GM19372 (cell line): ENCODE results near the gene RAD51.
"Not testable (repeated sequence)": the region's sequence is repeated elsewhere in the genome, so short reads cannot be mapped to it uniquely, and the experiment has no call there.

ENCODE experiments used
- ATAC-seq: cut with Tn5 transposase; IDR thresholded peaks from one replicate; pipeline ENCODE4 v1.9.1; 2021; ENCODE audit warnings: mild to moderate bottlenecking, low read depth, moderate library complexity; ENCODE audit not compliant: unreplicated experiment

RAD51 gene

GRCh38 chr15:40694688-40695468 lies at the start of gene RAD51:
Gene RAD51 (plus strand): TSS chr15:40695174. CDS start chr15:40698759, 3,585 bp downstream.
- peak; percentile 82 for ATAC-seq

DNA sequence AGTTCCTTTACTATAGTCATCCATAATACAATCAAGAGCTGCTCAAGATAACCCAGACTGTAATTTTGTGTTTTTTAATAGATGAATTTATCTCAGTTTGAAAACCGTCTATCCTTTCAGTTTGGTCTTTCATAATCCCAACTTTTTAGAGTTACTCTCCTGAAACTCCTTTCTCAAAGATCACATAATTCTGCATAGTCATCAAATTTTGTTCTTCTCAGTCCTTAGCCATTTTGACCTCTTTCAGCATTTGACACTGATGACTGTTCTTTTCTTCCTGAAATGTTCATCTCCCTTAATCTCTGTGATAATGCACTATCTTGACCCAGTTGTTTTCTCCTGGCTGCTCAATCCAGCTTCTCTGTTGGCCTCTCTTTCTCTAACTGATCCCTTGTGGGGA lies 47.5 kb upstream of the RAD51 start:
- ATAC-seq = no peak

DNA sequence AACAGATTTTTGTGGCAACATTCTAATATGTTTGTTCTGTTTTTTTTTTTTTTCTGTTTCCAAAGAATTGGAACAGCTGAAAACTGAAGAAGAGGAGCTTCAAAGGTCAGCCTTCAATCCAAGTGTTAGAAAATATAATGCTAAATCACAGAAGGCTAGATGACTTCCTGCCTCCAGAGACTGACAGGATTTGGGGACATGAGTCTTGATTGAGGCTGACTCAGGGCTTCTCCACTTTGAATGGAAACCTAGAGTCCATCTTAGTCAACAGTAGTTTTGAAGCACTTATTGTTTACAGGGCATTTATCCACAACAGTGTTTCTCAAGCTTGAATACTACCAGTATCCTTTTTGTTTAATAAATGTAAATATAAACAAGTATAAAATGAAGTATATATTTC lies 44.5 kb upstream of the RAD51 start:
- ATAC-seq = no peak

GRCh38 chr15:40660686-40661085 lies 34.3 kb upstream of the RAD51 start:
- no peak for ATAC-seq

DNA sequence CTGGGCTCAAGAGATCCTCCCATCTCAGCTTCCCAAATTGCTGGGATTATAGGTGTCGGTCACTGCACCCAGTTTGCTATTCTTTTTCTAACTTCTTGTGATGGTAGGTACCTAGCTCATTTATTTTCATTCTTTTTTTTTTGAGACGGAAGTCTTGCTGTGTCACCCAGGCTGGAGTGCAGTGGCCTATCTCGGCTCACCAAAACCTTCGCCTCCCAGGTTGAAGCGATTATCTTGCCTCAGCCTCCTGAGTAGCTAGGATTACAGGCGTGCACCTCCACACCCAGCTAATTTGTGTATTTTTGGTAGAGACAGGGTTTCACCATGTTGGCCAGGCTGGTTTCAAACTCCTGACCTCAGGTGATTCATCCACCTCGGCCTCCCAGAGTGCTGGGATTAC lies 30.1 kb upstream of the RAD51 start:
- no peak for ATAC-seq

GRCh38 chr15:40676290-40676689 lies 18.7 kb upstream of the RAD51 start:
- not testable (repeated sequence) for ATAC-seq

DNA sequence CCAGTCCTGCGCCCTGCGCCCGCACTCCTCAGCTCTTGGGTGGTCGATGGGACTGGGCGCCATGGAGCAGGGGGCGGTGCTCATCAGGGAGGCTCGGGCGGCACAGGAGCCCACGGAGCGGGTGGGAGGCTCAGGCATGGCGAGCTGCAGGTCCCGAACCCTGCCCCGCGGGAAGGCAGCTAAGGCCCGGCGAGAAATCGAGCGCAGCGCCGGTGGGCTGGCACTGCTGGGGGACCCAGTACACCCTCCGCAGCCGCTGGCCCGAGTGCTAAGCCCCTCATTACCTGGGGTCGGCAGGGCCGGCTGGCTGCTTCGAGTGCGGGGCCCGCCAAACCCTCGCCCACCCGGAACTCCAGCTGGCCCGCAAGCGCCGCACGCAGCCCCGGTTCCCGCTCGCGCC lies 18.1 kb upstream of the RAD51 start:
- ATAC-seq = not testable (repeated sequence)

DNA sequence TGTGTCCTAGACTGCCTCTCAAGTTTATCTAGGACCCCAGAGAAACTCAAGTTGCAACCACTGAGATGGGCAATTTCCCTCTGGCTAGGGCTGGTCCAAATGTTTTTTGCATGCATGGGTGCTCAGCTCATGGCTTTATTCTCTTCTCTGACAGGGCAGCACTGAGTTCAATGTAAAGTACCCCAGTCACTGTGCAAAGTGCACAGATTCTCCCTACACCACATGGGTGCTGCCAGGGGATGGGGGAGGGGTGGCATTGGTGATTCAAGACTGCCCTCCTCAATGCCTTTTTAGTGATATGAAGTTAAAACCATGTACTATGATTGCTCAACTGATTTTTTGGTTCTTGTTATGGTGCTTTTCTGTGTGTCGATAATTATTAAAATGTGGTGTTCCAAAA lies 14.8 kb upstream of the RAD51 start:
- no peak for ATAC-seq

DNA sequence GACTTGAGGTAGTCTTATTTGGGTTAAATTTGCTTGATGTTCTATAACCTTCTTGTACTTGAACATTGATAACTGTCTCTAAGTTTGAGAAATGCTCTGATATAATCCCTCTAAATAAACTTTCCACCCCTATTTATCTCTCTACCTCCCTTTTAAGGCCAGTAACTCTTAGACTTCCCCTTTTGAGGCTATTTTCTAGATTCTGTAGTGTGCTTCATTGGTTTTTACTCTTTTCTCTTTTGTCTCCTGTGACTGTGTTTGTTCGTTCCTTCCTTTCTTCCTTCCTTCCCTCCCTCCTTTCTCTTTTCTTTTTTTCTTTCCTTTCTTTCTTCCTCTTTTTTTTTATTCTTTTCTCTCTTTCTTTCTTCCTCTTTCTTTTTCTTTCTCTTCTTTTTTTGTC lies 14.0 kb upstream of the RAD51 start:
- ATAC-seq = not testable (repeated sequence)

GRCh38 chr15:40684381-40684780 lies 10.6 kb upstream of the RAD51 start:
- no peak for ATAC-seq

DNA sequence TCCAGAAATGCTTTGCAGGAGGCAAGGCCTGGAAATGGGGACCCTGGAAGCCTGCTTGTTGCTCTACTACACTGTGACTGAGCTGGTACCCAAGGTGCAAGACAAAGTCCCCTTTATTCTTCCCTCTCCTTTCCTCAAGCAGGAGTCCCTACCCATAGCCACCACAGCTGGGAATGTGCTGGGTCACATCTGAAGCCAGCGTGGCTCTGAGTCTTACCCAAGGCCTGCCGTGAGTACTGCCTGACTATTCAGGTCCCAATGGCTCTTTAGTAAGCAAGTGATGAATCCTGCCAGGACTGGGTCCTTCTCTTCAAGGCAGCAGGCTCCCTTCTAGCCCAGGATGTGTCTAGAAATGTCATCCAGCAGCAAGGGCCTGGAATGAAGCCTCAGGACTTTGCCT lies 9.6 kb upstream of the RAD51 start:
- ATAC-seq = no peak

- no peak for ATAC-seq
These were observed 5.8 kb upstream of the RAD51 start for GRCh38 chr15:40688932-40689799.

DNA sequence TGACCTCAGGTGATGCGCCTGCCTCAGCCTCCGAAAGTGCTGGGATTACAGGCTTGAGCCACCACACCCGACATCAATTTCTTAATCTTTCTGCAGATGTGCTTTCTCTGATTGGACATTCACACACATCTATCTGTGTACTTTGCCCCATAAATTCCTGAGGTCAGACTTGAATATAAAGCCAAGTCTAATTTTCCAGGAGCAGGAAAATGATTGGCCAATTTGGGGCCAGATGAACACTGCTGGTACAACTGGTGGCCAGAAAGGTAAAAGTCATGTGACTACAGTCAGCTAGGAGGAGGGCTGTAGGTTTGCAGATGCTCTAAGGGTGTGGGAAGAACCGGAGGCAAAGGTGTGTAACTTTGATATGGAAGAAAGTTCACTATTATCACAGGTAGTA lies 3.2 kb upstream of the RAD51 start:
- ATAC-seq = no peak

DNA sequence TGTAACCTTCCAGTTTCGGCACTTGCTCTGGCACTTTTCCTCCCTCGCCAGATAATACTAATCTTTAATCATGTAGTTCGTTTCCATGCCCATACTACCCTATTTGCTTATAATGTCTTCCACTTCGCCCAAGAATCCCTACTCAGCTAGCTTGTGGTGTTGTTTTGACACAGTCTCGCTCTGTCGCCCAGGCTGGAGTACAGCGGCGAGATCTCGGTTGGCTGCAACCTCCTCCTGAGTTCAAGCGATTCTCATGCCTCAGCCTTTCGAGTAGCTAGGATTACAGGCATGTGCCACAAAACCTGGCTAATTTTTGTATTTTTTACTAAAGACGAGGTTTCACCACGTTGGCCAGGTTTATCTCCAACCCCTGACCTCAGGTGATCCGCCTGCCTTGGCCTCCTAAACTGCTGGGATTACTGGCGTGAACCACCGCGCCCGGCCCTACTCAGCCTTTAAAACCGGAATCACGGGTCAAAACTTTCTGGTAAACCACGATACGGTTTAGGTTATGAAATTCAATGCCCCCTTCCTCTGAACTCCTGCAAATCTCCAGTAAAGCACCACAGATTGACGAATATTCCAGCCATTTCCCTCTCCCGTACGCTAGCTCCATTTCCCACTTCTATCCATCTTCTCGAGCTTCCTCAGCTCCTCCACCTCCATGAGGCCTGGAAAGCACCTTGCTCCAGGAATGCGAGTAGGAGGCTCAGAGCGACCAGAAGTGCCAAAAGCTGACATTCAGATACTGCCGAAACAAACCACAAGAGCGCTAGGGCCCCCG lies 878 bp upstream of the RAD51 start:
- no peak for ATAC-seq

GRCh38 chr15:40695469-40695890 lies 506 bp downstream of the RAD51 start:
- ATAC-seq = peak; percentile 32

DNA sequence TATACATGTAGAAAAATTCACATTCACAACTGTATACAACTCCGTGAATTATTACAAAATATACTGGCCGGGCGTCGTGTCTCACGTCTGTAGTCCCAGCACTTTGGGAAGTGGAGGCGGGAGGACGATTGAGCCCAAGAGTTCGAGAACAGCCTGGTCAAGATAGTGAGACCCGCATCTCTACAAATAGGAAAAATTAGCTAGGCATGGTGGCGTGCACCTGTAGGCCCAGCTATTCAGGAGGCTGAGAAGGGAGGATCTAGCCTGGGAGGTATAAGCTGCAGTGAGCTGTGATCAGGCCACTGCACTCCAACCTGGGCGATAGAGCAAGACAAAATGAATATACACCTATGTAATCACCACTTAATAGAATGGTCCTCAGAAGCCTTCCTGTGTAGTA lies 1.3 kb downstream of the RAD51 start:
- ATAC-seq = no peak

GRCh38 chr15:40697916-40698315 lies 2.9 kb downstream of the RAD51 start:
- no peak for ATAC-seq

DNA sequence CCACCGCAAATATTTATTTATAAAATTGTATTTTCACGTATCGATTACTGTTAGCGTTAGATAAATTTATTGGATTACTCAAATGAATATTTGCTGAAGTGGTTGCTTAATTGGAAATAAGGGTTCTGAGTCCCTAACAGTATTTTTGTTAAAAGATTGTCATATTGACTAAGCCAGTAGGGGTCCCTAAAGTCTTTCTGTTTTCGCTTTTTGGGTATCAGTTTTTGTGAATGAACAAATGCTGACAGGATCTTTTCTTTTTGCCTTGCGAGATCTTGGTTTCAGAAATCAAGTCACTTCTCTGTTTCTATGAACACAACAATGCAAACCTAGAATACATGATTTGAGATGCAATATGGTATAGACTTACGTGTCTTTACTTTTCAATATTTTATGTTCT lies 7.1 kb downstream of the RAD51 start:
- ATAC-seq = no peak

DNA sequence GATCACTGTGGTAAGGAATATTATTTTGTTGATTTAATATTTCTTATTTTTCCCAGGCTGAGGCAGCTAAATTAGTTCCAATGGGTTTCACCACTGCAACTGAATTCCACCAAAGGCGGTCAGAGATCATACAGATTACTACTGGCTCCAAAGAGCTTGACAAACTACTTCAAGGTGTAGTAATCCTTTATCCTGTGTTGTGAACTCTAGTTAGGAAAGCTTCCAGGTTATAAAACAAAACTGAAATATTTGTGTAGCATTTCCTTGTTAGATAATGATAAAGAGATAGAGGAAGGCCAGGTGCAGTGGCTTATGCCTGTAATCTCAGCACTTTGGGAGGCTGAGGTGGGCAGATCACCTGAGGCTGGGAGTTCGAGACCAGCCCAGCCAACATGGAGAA lies 11.1 kb downstream of the RAD51 start:
- ATAC-seq = no peak

- no peak for ATAC-seq
These were observed 19.2 kb downstream of the RAD51 start for GRCh38 chr15:40714144-40714543.

- no peak for ATAC-seq
These were observed 21.2 kb downstream of the RAD51 start for GRCh38 chr15:40716165-40716564.
